ENCODE results near the gene SELPLG.

Gene SELPLG

DNA sequence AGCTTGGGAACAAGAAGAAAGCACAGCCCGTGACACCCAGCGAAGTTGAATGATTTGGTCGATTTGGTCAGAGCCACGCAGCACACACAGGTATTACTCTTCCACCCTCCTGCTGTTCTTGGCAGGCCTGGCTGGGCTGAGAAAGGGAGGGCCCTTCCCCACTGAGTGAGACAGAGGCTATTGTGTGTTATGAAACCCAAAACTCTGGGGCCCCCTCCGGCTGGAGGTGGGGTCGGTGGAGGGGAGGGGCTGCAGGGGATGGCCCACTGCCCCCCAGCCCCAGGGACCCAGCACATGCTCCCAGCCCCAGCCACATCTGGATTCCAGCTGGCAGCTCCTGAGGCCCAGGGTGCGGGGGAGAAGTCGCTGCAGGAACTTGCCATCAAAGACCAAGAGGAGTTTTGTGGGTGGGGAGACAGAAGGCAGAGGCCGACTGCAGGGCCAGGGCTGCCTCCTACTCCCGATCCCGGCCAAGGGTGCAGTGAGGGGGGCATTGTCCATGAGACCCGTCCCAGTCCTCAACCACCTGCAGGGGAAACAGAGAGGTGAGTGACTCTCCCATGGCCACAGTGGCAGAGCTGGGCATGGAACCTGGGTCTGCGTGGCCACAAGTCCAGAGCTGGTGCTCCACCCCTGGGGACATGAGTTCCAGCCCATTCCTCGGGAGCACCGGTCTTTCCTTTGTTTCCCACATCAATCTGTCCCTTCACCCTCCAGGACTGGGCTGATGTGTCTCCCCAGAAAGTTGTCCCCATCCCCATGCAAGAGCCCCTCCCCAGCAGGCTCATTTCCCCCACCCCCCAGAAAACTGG lies 44.5 kb downstream of the SELPLG start:
- Mint-ChIP-seq H3K27ac (no peak overlapping the region), H3K4me1 (no peaks in the 10 kb centered on the region), H3K4me3 (no peak overlapping the region), H3K36me3 (no peaks in the 10 kb centered on the region), H3K9me3 (no peaks in the 10 kb centered on the region)
- ATAC-seq (no peak), DNase-seq (ENCODE audit: low spot score in 2 of 2) (no peak)

GRCh38 chr12:108587826-108588225 lies 45.9 kb downstream of the SELPLG start:
- ATAC-seq = no peak
- DNase-seq (ENCODE audit: low spot score in 2 of 2) = no peak
- no peaks in the 10 kb centered on the region for H3K36me3 Mint-ChIP-seq
- H3K27ac Mint-ChIP-seq = no peak overlapping the region
- H3K4me3 Mint-ChIP-seq = no peak overlapping the region
- H3K4me1 Mint-ChIP-seq = no peaks in the 10 kb centered on the region
- H3K9me3 Mint-ChIP-seq = no peaks in the 10 kb centered on the region

- no peaks in the 10 kb centered on the region for H3K4me1 Mint-ChIP-seq
- H3K27ac Mint-ChIP-seq = no peak overlapping the region
- no peaks in the 10 kb centered on the region for H3K36me3 Mint-ChIP-seq
Measured at GRCh38 chr12:108586306-108586705, 47.4 kb downstream of the SELPLG start.

GRCh38 chr12:108585864-108586263 lies 47.8 kb downstream of the SELPLG start:
- H3K27ac Mint-ChIP-seq = no peak overlapping the region
- no peaks in the 10 kb centered on the region for H3K4me1 Mint-ChIP-seq
- H3K9me3 Mint-ChIP-seq = no peaks in the 10 kb centered on the region
- ATAC-seq (no peak), DNase-seq (ENCODE audit: low spot score in 2 of 2) (no peak)
- no peaks in the 10 kb centered on the region for H3K36me3 Mint-ChIP-seq
- H3K4me3 Mint-ChIP-seq = no peak overlapping the region

More at GRCh38 chr12:108586306-108586705, 47.4 kb downstream of the SELPLG start:
- DNase-seq (ENCODE audit: low spot score in 2 of 2) (no peak), ATAC-seq (no peak)
- Mint-ChIP-seq H3K4me3 (no peak overlapping the region), H3K9me3 (no peaks in the 10 kb centered on the region)

- no peak overlapping the region for H3K27ac Mint-ChIP-seq
- ATAC-seq = no peak
- H3K4me3 Mint-ChIP-seq = no peak overlapping the region
- DNase-seq (ENCODE audit: low spot score in 2 of 2) = no peak
- no peaks in the 10 kb centered on the region for H3K9me3 Mint-ChIP-seq
- H3K4me1 Mint-ChIP-seq = peaks cover under 1% of the 10 kb centered on the region
- no peaks in the 10 kb centered on the region for H3K36me3 Mint-ChIP-seq
Measured at GRCh38 chr12:108584456-108585065, 49.1 kb downstream of the SELPLG start.

DNA sequence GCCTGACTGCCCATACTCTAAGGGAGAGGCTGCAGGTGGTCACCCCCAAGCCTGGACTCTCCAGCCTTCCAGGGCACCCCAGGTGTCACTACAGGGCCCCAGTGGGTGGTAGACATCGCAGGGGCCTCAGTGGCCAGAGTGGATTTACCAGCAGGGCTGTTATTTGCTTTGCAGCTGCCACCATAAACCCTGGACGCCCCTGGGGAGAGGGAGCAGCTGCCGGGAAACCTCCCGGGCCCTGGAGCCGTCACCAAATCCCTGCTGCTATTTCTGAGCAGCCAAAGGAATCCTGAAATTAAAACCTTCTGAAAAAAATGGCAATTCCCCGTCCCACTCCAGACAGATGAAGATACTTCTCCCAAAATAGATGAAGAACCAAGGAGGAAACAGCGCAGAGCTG lies 49.7 kb downstream of the SELPLG start:
- Mint-ChIP-seq H3K4me1 (peaks cover 6% of the 10 kb centered on the region), H3K36me3 (peaks cover 4% of the 10 kb centered on the region), H3K9me3 (peaks cover 2% of the 10 kb centered on the region), H3K27ac (no peak overlapping the region), H3K4me3 (no peak overlapping the region)
- no peak for DNase-seq (ENCODE audit: low spot score in 2 of 2)
- no peak for ATAC-seq

DNA sequence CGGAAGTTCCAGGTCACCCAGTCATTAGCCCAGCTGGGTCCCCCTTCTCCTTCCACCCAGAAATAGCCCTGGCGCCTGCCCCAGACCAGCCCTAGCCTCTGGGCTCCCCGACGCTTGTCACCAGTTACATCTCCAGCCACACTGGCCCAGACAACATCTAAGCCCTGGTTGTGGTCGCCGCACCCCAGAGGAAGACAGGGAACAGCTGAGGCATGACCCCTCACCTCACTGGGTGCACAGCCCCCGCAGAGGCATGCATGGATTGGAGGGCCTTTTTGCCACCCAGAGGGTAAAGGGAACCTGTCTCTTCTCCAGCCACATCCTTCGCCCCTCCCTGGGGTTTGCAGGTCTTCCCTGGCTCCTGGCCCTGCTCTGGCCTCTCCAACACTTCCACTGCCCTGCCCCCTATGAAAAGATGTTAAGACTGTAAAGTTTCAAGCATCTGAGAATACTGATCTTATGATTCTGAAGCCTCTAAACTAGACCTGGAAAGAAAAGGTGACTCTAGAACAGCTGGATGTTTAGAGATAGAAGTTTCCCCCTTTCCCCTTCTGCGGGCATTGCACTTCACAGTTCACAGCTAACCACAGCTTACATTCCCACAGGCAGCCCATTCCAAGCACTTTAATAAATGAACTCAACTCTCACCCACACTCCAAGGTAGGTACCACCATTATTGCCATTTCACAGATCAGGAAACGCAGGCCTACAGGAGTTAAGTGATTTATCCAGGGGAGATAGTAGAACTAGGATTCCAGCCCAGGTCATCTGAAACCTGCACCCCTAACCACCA lies 50.5 kb downstream of the SELPLG start:
- Mint-ChIP-seq H3K36me3 (peaks cover 12% of the 10 kb centered on the region), H3K9me3 (peaks cover 8% of the 10 kb centered on the region), H3K27ac (peak overlapping the region; percentile 21), H3K4me3 (no peak overlapping the region), H3K4me1 (peaks cover 12% of the 10 kb centered on the region)
- no peak for ATAC-seq
- no peak for DNase-seq (ENCODE audit: low spot score in 2 of 2)

DNA sequence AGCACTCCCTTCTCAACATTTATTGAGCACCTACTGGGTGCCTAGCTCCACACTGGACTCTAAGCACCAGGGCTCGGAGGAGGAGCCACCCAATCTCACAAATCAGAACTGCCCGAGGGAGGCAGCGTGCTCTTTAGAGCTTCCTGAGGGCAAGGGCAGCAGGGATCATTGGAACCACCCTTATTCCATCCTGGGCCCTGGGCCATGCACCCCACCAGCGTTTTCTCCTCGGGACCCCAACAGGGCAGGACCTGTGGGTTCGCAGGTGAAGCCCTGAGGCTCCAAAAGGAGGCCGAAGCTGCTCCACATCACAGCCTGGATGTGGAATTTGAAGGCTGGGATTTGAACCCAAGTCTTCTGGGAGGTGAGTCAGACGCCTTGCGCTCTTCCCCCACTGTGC lies 51.2 kb downstream of the SELPLG start:
- no peak for DNase-seq (ENCODE audit: low spot score in 2 of 2)
- Mint-ChIP-seq H3K36me3 (peaks cover 13% of the 10 kb centered on the region), H3K27ac (no peak overlapping the region), H3K4me3 (no peak overlapping the region), H3K4me1 (peaks cover 12% of the 10 kb centered on the region), H3K9me3 (peaks cover 8% of the 10 kb centered on the region)
- no peak for ATAC-seq

GRCh38 chr12:108581311-108582227 lies 52.1 kb downstream of the SELPLG start:
- peaks cover 8% of the 10 kb centered on the region for H3K9me3 Mint-ChIP-seq
- peaks cover 13% of the 10 kb centered on the region for H3K36me3 Mint-ChIP-seq
- H3K4me3 Mint-ChIP-seq = no peak overlapping the region
- ATAC-seq (no peak), DNase-seq (ENCODE audit: low spot score in 2 of 2) (no peak)
- no peak overlapping the region for H3K27ac Mint-ChIP-seq
- peaks cover 12% of the 10 kb centered on the region for H3K4me1 Mint-ChIP-seq

GRCh38 chr12:108580531-108580930 lies 53.2 kb downstream of the SELPLG start:
- Mint-ChIP-seq H3K4me1 (peaks cover 12% of the 10 kb centered on the region), H3K4me3 (no peak overlapping the region), H3K9me3 (peaks cover 8% of the 10 kb centered on the region), H3K27ac (no peak overlapping the region), H3K36me3 (peaks cover 13% of the 10 kb centered on the region)
- DNase-seq (ENCODE audit: low spot score in 2 of 2) (no peak), ATAC-seq (no peak)

DNA sequence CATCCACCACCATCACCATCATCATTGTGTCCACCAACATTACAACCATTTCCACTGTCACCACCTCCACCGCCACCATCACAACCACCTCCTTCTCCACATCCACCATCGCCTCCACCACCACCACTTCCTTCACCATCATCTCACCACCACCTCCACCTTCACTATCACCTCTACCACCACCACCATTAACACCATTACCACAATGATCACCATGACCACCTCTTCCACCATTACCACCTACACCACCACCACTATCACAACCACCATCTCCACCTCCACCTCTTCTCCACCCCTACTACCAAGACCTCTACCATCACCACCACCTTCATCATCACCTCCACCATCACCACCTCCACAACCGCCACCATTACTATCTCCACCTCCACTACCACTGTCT lies 54.9 kb downstream of the SELPLG start:
- peaks cover 13% of the 10 kb centered on the region for H3K36me3 Mint-ChIP-seq
- H3K4me3 Mint-ChIP-seq = no peak overlapping the region
- H3K27ac Mint-ChIP-seq = peak overlapping the region; percentile 93
- peaks cover 20% of the 10 kb centered on the region for H3K4me1 Mint-ChIP-seq
- peaks cover 8% of the 10 kb centered on the region for H3K9me3 Mint-ChIP-seq
- DNase-seq (ENCODE audit: low spot score in 2 of 2) = no peak
- no peak for ATAC-seq

GRCh38 chr12:108578264-108578663 lies 55.4 kb downstream of the SELPLG start:
- H3K9me3 Mint-ChIP-seq = peaks cover 8% of the 10 kb centered on the region
- no peak for ATAC-seq
- peak overlapping the region; percentile 93 for H3K27ac Mint-ChIP-seq
- H3K4me1 Mint-ChIP-seq = peaks cover 20% of the 10 kb centered on the region
- H3K36me3 Mint-ChIP-seq = peaks cover 13% of the 10 kb centered on the region
- no peak for DNase-seq (ENCODE audit: low spot score in 2 of 2)
- no peak overlapping the region for H3K4me3 Mint-ChIP-seq

GRCh38 chr12:108577458-108577857 lies 56.2 kb downstream of the SELPLG start:
- ATAC-seq (no peak), DNase-seq (ENCODE audit: low spot score in 2 of 2) (no peak)
- peaks cover 8% of the 10 kb centered on the region for H3K9me3 Mint-ChIP-seq
- no peak overlapping the region for H3K4me3 Mint-ChIP-seq
- peaks cover 26% of the 10 kb centered on the region for H3K4me1 Mint-ChIP-seq
- no peak overlapping the region for H3K27ac Mint-ChIP-seq
- peaks cover 13% of the 10 kb centered on the region for H3K36me3 Mint-ChIP-seq

DNA sequence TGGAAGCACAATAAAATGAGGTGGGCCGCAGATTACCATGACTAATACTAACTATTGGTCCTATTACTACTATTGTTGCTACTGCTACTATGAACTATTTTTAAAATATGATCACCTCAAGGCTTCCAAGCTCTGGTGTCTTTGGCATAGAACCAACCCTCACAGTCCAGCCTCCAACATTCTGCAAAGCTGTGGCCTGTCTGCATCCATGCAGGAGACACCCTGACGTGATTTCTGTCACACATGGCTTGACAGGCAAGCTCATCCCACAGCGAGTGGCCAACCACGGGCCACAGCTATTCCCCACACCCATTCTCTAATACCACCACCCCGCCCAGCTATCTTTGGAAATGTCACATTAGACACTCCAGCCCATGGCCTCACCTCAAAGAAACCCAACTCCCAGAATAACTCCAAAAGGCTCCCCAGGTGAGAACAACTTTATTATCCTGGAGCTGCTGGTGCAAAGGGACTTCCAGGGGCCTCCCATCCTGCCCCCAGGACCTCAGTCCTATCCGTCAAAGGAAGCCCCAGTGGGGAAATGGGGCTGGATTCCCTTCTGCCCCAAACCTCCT lies 56.9 kb downstream of the SELPLG start:
- no peak for ATAC-seq
- DNase-seq (ENCODE audit: low spot score in 2 of 2) = no peak
- Mint-ChIP-seq H3K36me3 (peaks cover 13% of the 10 kb centered on the region), H3K9me3 (peaks cover 8% of the 10 kb centered on the region), H3K27ac (no peak overlapping the region), H3K4me3 (no peak overlapping the region), H3K4me1 (peaks cover 33% of the 10 kb centered on the region)

Data from stimulated activated effector memory CD8-positive, alpha-beta T cell treated with anti-CD3 and anti-CD28 coated beads, Interleukin-12 subunit alpha, Interleukin-12 subunit beta, amount 100 ng/mL, for 72 hours (primary cell).